Activated CD4-positive, alpha-beta memory T cell treated with anti-CD3 and anti-CD28 coated beads for 36 hours (primary cell): Measurements from ENCODE around the gene HMG20A. TPM values are rescaled to one million over a fixed set of nuclear protein-coding genes. Genes with fewer than 3 reads are reported as not detected.
"Not testable (repeated sequence)": the region's sequence is repeated elsewhere in the genome, so short reads cannot be mapped to it uniquely, and the experiment has no call there.

Experiments used
- CTCF ChIA-PET: fragments of 350-600 bp; sonication (Branson Sonifier 250); formaldehyde crosslinking; loops from one replicate; lab custom pipeline; 2021; ENCODE audit warnings: antibody characterized with exemption, inconsistent platforms; lab: Charles Lee
- POLR2A ChIA-PET: fragments of 350-600 bp; sonication (Branson Sonifier 250); formaldehyde crosslinking; loops from one replicate; lab custom pipeline; 2021; ENCODE audit warnings: antibody characterized with exemption; lab: Charles Lee
- DNase-seq: peaks from one replicate; pipeline ENCODE4 v3.0.0-alpha.2; 2020
- H3K27ac Mint-ChIP-seq: one replicate; pipeline ENCODE4 v1.8.0; 2021; ENCODE audit warnings: mixed read lengths
- H3K27me3 Mint-ChIP-seq: one replicate; pipeline ENCODE4 v1.8.0; 2021; ENCODE audit warnings: mixed read lengths
- H3K36me3 Mint-ChIP-seq: one replicate; pipeline ENCODE4 v1.8.0; 2021; ENCODE audit warnings: mixed read lengths
- H3K4me1 Mint-ChIP-seq: one replicate; pipeline ENCODE4 v1.8.0; 2021; ENCODE audit warnings: low read depth, mixed read lengths
- H3K4me3 Mint-ChIP-seq: one replicate; pipeline ENCODE4 v1.8.0; 2021; ENCODE audit warnings: mild to moderate bottlenecking, mixed read lengths
- H3K9me3 Mint-ChIP-seq: one replicate; pipeline ENCODE4 v1.8.0; 2021; ENCODE audit warnings: mixed read lengths
- intact Hi-C: fragments of 100-400 bp; cut with micrococcal nuclease; formaldehyde crosslinking; loops from one replicate; pipeline ENCODE4 v1.15.1; 2023
- total RNA-seq, 2 experiments: library from RNA; stranded (reverse); gene quantifications; one replicate each; pipeline ENCODE4 v1.2.3, GENCODE V29; 2021

The HMG20A gene
- total RNA-seq, 2 experiments from 2014 or later: 34.8 to 41.5 TPM

- intact Hi-C loops: no loop called here
- no peak for DNase-seq
- Mint-ChIP-seq H3K27me3 (no peaks in the 10 kb centered on the region), H3K27ac (no peak overlapping the region), H3K36me3 (peaks cover 13% of the 10 kb centered on the region), H3K4me1 (no peaks in the 10 kb centered on the region), H3K9me3 (peaks cover 25% of the 10 kb centered on the region), H3K4me3 (no peak overlapping the region)
- CTCF ChIA-PET: interaction anchor here (0.6 kb wide), 1 partner anchor 10 kb away, joined by 3 read pairs; no protein-coding TSS in a partner anchor
- POLR2A ChIA-PET: no interaction called here
Measured at GRCh38 chr15:77392762-77393470, 27.8 kb upstream of the HMG20A start.

GRCh38 chr15:77393471-77393840, 27.2 kb upstream of the HMG20A start:
- H3K9me3 Mint-ChIP-seq: peaks cover 30% of the 10 kb centered on the region
- intact Hi-C loops: no loop called here
- no peak overlapping the region for H3K4me3 Mint-ChIP-seq
- CTCF ChIA-PET: interaction anchor here (0.6 kb wide), 1 partner anchor 9 kb away, joined by 3 read pairs; no protein-coding TSS in a partner anchor
- H3K27me3 Mint-ChIP-seq: no peaks in the 10 kb centered on the region
- no peak overlapping the region for H3K27ac Mint-ChIP-seq
- POLR2A ChIA-PET: no interaction called here
- no peaks in the 10 kb centered on the region for H3K4me1 Mint-ChIP-seq
- DNase-seq: no peak
- peaks cover 18% of the 10 kb centered on the region for H3K36me3 Mint-ChIP-seq

- H3K4me1 Mint-ChIP-seq: no peaks in the 10 kb centered on the region
- H3K9me3 Mint-ChIP-seq: peaks cover 47% of the 10 kb centered on the region
- H3K27ac Mint-ChIP-seq: no peak overlapping the region
- no peaks in the 10 kb centered on the region for H3K27me3 Mint-ChIP-seq
- H3K36me3 Mint-ChIP-seq: peaks cover 25% of the 10 kb centered on the region
- H3K4me3 Mint-ChIP-seq: no peak overlapping the region
- ChIA-PET CTCF (no interaction called here), POLR2A (no interaction called here)
- intact Hi-C loops: no loop called here
- DNase-seq: no peak
Measured at GRCh38 chr15:77395013-77395774, 25.5 kb upstream of the HMG20A start.

- intact Hi-C loops: no loop called here
- Mint-ChIP-seq H3K27me3 (no peaks in the 10 kb centered on the region), H3K9me3 (peaks cover 51% of the 10 kb centered on the region), H3K27ac (no peak overlapping the region), H3K4me1 (peaks cover 3% of the 10 kb centered on the region), H3K4me3 (no peak overlapping the region), H3K36me3 (peaks cover 28% of the 10 kb centered on the region)
- DNase-seq: no peak
- POLR2A ChIA-PET: no interaction called here
- CTCF ChIA-PET: no interaction called here
Measured at GRCh38 chr15:77396692-77397091, 24.0 kb upstream of the HMG20A start.

GRCh38 chr15:77398927-77399326, 21.8 kb upstream of the HMG20A start:
- no peaks in the 10 kb centered on the region for H3K27me3 Mint-ChIP-seq
- H3K27ac Mint-ChIP-seq: no peak overlapping the region
- POLR2A ChIA-PET: no interaction called here
- H3K36me3 Mint-ChIP-seq: peaks cover 28% of the 10 kb centered on the region
- H3K9me3 Mint-ChIP-seq: peaks cover 51% of the 10 kb centered on the region
- DNase-seq: no peak
- intact Hi-C loops: no loop called here
- H3K4me1 Mint-ChIP-seq: peaks cover 16% of the 10 kb centered on the region
- CTCF ChIA-PET: no interaction called here
- no peak overlapping the region for H3K4me3 Mint-ChIP-seq

- peaks cover 25% of the 10 kb centered on the region for H3K36me3 Mint-ChIP-seq
- ChIA-PET POLR2A (no interaction called here), CTCF (interaction anchor here (1.0 kb wide), 1 partner anchor 144 kb away, joined by 3 read pairs; no protein-coding TSS in a partner anchor)
- H3K27me3 Mint-ChIP-seq: no peaks in the 10 kb centered on the region
- H3K9me3 Mint-ChIP-seq: peaks cover 42% of the 10 kb centered on the region
- DNase-seq: no peak
- intact Hi-C loops: no loop called here
- no peak overlapping the region for H3K27ac Mint-ChIP-seq
- H3K4me1 Mint-ChIP-seq: peaks cover 16% of the 10 kb centered on the region
- H3K4me3 Mint-ChIP-seq: no peak overlapping the region
Measured at GRCh38 chr15:77400258-77400657, 20.4 kb upstream of the HMG20A start.

- H3K27ac Mint-ChIP-seq: no peak overlapping the region
- H3K9me3 Mint-ChIP-seq: peaks cover 25% of the 10 kb centered on the region
- H3K4me3 Mint-ChIP-seq: no peak overlapping the region
- peaks cover 26% of the 10 kb centered on the region for H3K4me1 Mint-ChIP-seq
- intact Hi-C loops: no loop called here
- DNase-seq: no peak
- ChIA-PET POLR2A (interaction anchor here (1.0 kb wide), 1 partner anchor 27 kb away, joined by 6 read pairs; no protein-coding TSS in a partner anchor), CTCF (interaction anchor here (0.7 to 0.8 kb wide), 2 partner anchors 10 to 1111 kb away, joined by 3 read pairs; no protein-coding TSS in a partner anchor)
- no peaks in the 10 kb centered on the region for H3K27me3 Mint-ChIP-seq
- H3K36me3 Mint-ChIP-seq: peaks cover 14% of the 10 kb centered on the region
Measured at GRCh38 chr15:77402740-77403379, 17.8 kb upstream of the HMG20A start.

GRCh38 chr15:77406173-77406759, 14.4 kb upstream of the HMG20A start:
- intact Hi-C loops, H3K27ac Mint-ChIP-seq, H3K4me3 Mint-ChIP-seq, DNase-seq, H3K9me3 Mint-ChIP-seq, H3K36me3 Mint-ChIP-seq, H3K27me3 Mint-ChIP-seq: not testable (repeated sequence)
- ChIA-PET POLR2A (interaction anchor here (1.0 kb wide), 1 partner anchor 10 kb away, joined by 3 read pairs; no protein-coding TSS in a partner anchor), CTCF (interaction anchor here (0.6 kb wide), 1 partner anchor 220 kb away, joined by 4 read pairs; no protein-coding TSS in a partner anchor)
- H3K4me1 Mint-ChIP-seq: peaks cover 43% of the 10 kb centered on the region

GRCh38 chr15:77406846-77407245, 13.8 kb upstream of the HMG20A start:
- ChIA-PET POLR2A (interaction anchor here (1.0 kb wide), 1 partner anchor 9 kb away, joined by 3 read pairs; no protein-coding TSS in a partner anchor), CTCF (no interaction called here)
- Mint-ChIP-seq H3K9me3 (no peaks in the 10 kb centered on the region), H3K27me3 (no peaks in the 10 kb centered on the region), H3K27ac (no peak overlapping the region), H3K4me1 (peaks cover 39% of the 10 kb centered on the region), H3K4me3 (no peak overlapping the region), H3K36me3 (no peaks in the 10 kb centered on the region)
- intact Hi-C loops: no loop called here
- no peak for DNase-seq

- peak; percentile 43 for DNase-seq
- H3K27me3 Mint-ChIP-seq: no peaks in the 10 kb centered on the region
- H3K9me3 Mint-ChIP-seq: no peaks in the 10 kb centered on the region
- H3K4me3 Mint-ChIP-seq: peak overlapping the region; percentile 25
- no peaks in the 10 kb centered on the region for H3K36me3 Mint-ChIP-seq
- CTCF ChIA-PET: interaction anchor here (0.6 to 1.2 kb wide), 3 partner anchors 10 to 87 kb away, joined by 3 to 5 read pairs (median 3); no protein-coding TSS in a partner anchor
- peak overlapping the region; percentile 47 for H3K27ac Mint-ChIP-seq
- POLR2A ChIA-PET: no interaction called here
- peaks cover 27% of the 10 kb centered on the region for H3K4me1 Mint-ChIP-seq
- intact Hi-C loops: loop anchor here (1.0 to 10.0 kb wide), 2 partner anchors 11 to 1345 kb away; partner anchors contain the start of genes HMG20A and PEAK1
Measured at GRCh38 chr15:77409259-77410156, 11.2 kb upstream of the HMG20A start.

- H3K27me3 Mint-ChIP-seq, POLR2A ChIA-PET, DNase-seq, H3K9me3 Mint-ChIP-seq, H3K36me3 Mint-ChIP-seq: not testable (repeated sequence)
- intact Hi-C loops: loop anchor here (10.0 kb wide), 1 partner anchor 1345 kb away; no protein-coding TSS in a partner anchor
- Mint-ChIP-seq H3K4me1 (peaks cover 27% of the 10 kb centered on the region), H3K27ac (peak overlapping the region; percentile 47), H3K4me3 (peak overlapping the region; percentile 25)
- CTCF ChIA-PET: interaction anchor here (0.6 to 1.2 kb wide), 3 partner anchors 76 to 223 kb away, joined by 3 to 5 read pairs (median 3); no protein-coding TSS in a partner anchor
Measured at GRCh38 chr15:77410157-77410500, 10.6 kb upstream of the HMG20A start.
